ELR (cell line): ENCODE measurements around the gene PIGS.
A peak's percentile ranks its signal among the peaks of the same experiment; 100 is the strongest.
"Not testable (repeated sequence)": the region's sequence is repeated elsewhere in the genome, so short reads cannot be mapped to it uniquely, and the experiment has no call there.

ENCODE experiments used
- DNase-seq: peaks from one replicate; pipeline ENCODE4 v3.0.0-alpha.2; 2015; ENCODE audit warnings: low read depth

The PIGS gene

GRCh38 chr17:28571361-28572122, at the start of gene PIGS:
Gene PIGS (minus strand): TSS chr17:28571524. CDS start chr17:28571496, 28 bp downstream.
- peak; percentile 95 for DNase-seq

GRCh38 chr17:28620010-28620409, 48.7 kb upstream of the PIGS start:
- no peak for DNase-seq

- DNase-seq, result no peak
Observed at GRCh38 chr17:28618464-28618863, 47.1 kb upstream of the PIGS start.

- DNase-seq, result no peak
Observed at GRCh38 chr17:28616281-28616680, 45.0 kb upstream of the PIGS start.

- DNase-seq, result no peak
Observed at GRCh38 chr17:28615260-28615940, 44.1 kb upstream of the PIGS start.

GRCh38 chr17:28613931-28614381, 42.6 kb upstream of the PIGS start, which contains the start of gene RSKR:
Gene RSKR (minus strand): TSS chr17:28614185. CDS start chr17:28614161, 24 bp downstream.
- DNase-seq, result peak; percentile 3

- peak; percentile 60 for DNase-seq
Observed at GRCh38 chr17:28612936-28613872, 41.9 kb upstream of the PIGS start.

GRCh38 chr17:28612531-28612930, 41.2 kb upstream of the PIGS start:
- no peak for DNase-seq

- DNase-seq, result no peak
Observed at GRCh38 chr17:28610376-28610775, 39.1 kb upstream of the PIGS start.

- not testable (repeated sequence) for DNase-seq
Observed at GRCh38 chr17:28604031-28604430, 32.7 kb upstream of the PIGS start.

- DNase-seq, result peak; percentile 97
Observed at GRCh38 chr17:28599311-28600184, 28.2 kb upstream of the PIGS start.

- DNase-seq, result peak; percentile 95
Observed at GRCh38 chr17:28598799-28599310, 27.5 kb upstream of the PIGS start, which contains the start of gene SPAG5. Gene SPAG5 (minus strand): TSS chr17:28599025. CDS start chr17:28598946, 79 bp downstream.

GRCh38 chr17:28598389-28598788, 27.1 kb upstream of the PIGS start:
- DNase-seq, result no peak

- DNase-seq, result no peak
Observed at GRCh38 chr17:28597606-28598383, 26.5 kb upstream of the PIGS start.

- no peak for DNase-seq
Observed at GRCh38 chr17:28592260-28592659, 20.9 kb upstream of the PIGS start.

- no peak for DNase-seq
Observed at GRCh38 chr17:28585851-28586250, 14.5 kb upstream of the PIGS start.

GRCh38 chr17:28584434-28584833, 13.1 kb upstream of the PIGS start:
- DNase-seq, result no peak

- no peak for DNase-seq
Observed at GRCh38 chr17:28582513-28582912, 11.2 kb upstream of the PIGS start.

GRCh38 chr17:28580959-28581358, 9.6 kb upstream of the PIGS start:
- no peak for DNase-seq

GRCh38 chr17:28579526-28579925, 8.2 kb upstream of the PIGS start:
- DNase-seq, result no peak
